Hair follicle dermal papilla cell (primary cell): ENCODE data around the gene PRKCSH. TPM values are rescaled to one million over a fixed set of nuclear protein-coding genes. Genes with fewer than 3 reads are reported as not detected.

Experiments used
- small RNA-seq: library from RNA; depleted of rRNA; stranded (forward); fragments of <200 nt; gene quantifications from one replicate; pipeline ENCODE3, GENCODE V24; 2012
- total RNA-seq: library from RNA; depleted of rRNA; stranded (reverse); fragments of >200 nt; gene quantifications from 2 replicates; pipeline ENCODE4 v1.2.3, GENCODE V29; 2012

PRKCSH gene, protein sequence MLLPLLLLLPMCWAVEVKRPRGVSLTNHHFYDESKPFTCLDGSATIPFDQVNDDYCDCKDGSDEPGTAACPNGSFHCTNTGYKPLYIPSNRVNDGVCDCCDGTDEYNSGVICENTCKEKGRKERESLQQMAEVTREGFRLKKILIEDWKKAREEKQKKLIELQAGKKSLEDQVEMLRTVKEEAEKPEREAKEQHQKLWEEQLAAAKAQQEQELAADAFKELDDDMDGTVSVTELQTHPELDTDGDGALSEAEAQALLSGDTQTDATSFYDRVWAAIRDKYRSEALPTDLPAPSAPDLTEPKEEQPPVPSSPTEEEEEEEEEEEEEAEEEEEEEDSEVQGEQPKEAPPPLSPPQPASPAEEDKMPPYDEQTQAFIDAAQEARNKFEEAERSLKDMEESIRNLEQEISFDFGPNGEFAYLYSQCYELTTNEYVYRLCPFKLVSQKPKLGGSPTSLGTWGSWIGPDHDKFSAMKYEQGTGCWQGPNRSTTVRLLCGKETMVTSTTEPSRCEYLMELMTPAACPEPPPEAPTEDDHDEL
- 131 and 134 TPM in 2 replicates for total RNA-seq

GRCh38 chr19:11435057-11435832 is at the start of gene PRKCSH, which contains the start of gene ODAD3:
PRKCSH (plus strand) TSS chr19:11435635; CDS start chr19:11436118, 483 bp downstream.
ODAD3 (minus strand) TSS chr19:11435121; CDS start chr19:11435016, 105 bp downstream.

GRCh38 chr19:11418549-11419506 is 16.6 kb upstream of the PRKCSH start, which contains the start of gene RGL3:
RGL3 (minus strand) TSS chr19:11419314; CDS start chr19:11419278, 36 bp downstream.

GRCh38 chr19:11480715-11481533 is 45.5 kb downstream of the PRKCSH start, which contains the start of gene ELAVL3:
ELAVL3 (minus strand) TSS chr19:11481046; CDS start chr19:11480608, 438 bp downstream.

Small RNA genes lying within 50 kb of the gene (small RNA-seq; reads per million reads assigned to genes)
- gene MIR7974: not detected
- not detected for gene RF00019

Other genes with a start within 250 kb of the PRKCSH start
- gene KANK2, start 238.1 kb upstream of the PRKCSH start, total RNA-seq: 378 and 380 TPM in 2 replicates
- not detected in 2 replicates for gene ANGPTL8, start 196.0 kb upstream of the PRKCSH start, total RNA-seq
- gene DOCK6, start 173.1 kb upstream of the PRKCSH start, total RNA-seq: 15.9 and 19.3 TPM in 2 replicates
- gene TSPAN16, start 139.5 kb upstream of the PRKCSH start, total RNA-seq: not detected in 2 replicates
- gene RAB3D, start 96.0 kb upstream of the PRKCSH start, total RNA-seq: 23.7 and 24.3 TPM in 2 replicates
- 51.1 and 82.2 TPM in 2 replicates for gene TMEM205, start 89.4 kb upstream of the PRKCSH start, total RNA-seq
- 6.1 and 10.5 TPM in 2 replicates for gene CCDC159, start 89.1 kb upstream of the PRKCSH start, total RNA-seq
- 24.2 and 26.5 TPM in 2 replicates for gene PLPPR2, start 80.2 kb upstream of the PRKCSH start, total RNA-seq
- 0.97 TPM in 2 replicates for gene SWSAP1, start 61.0 kb upstream of the PRKCSH start, total RNA-seq
- gene EPOR, start 51.3 kb upstream of the PRKCSH start, total RNA-seq: 2.3 and 2.8 TPM in 2 replicates
- 0.16 and 1.6 TPM in 2 replicates for gene RGL3, start 16.3 kb upstream of the PRKCSH start, total RNA-seq
- gene ODAD3, start 514 bp upstream of the PRKCSH start, total RNA-seq: 0.32 and 0.36 TPM in 2 replicates
- gene ELAVL3, start 45.4 kb downstream of the PRKCSH start, total RNA-seq: 0.73 TPM in 1 of 2 replicates, not detected in the other
- gene ZNF653, start 70.2 kb downstream of the PRKCSH start, total RNA-seq: 5.2 and 6.8 TPM in 2 replicates
- 28.8 and 33.6 TPM in 2 replicates for gene ECSIT, start 93.5 kb downstream of the PRKCSH start, total RNA-seq
- gene CNN1, start 103.2 kb downstream of the PRKCSH start, total RNA-seq: 8.4 and 13.2 TPM in 2 replicates
- 30.8 TPM in 2 replicates for gene ELOF1, start 123.6 kb downstream of the PRKCSH start, total RNA-seq
- gene ACP5, start 142.0 kb downstream of the PRKCSH start, total RNA-seq: 0.61 and 1.3 TPM in 2 replicates
- gene ZNF627, start 161.8 kb downstream of the PRKCSH start, total RNA-seq: 13.5 and 19.0 TPM in 2 replicates